Heart left ventricle (tissue), 13 donors: ENCODE results near the gene CDC42SE1.

Source experiments
- CTCF ChIP-seq, 12 donors: fragments of 200-600 bp; sonication (generic) in 4 of 12; IDR thresholded peaks; one replicate each; pipeline versions ENCODE4 v1.5.0 to v1.8.0; 2018 to 2022; ENCODE audit warnings: antibody characterized with exemption in 12 of 12, mild to moderate bottlenecking in 5 of 12
- POLR2A ChIP-seq, 2 donors: fragments of 450-650 bp; IDR thresholded peaks; one replicate each; pipeline ENCODE4 v1.6.1; 2017; ENCODE audit warnings: antibody characterized with exemption in 2 of 2, mild to moderate bottlenecking in 2 of 2, moderate library complexity in 2 of 2
- donor health status: ischemic (EF 13 %, LVEDD 7.1; RV severe dilation, severe dysfunction).
- donor health status: DM: no; HTN: yes; CAD: no.
- donor health status: DM: no; HTN: no; CAD: no.
- donor health status: ischemic (EF 25% LVEDD 6.9; RV normal size, moderate dysfunction).
- donor health status: ischemic (EF 25% LVEDD 5.7; RV mildly dilated, moderate dysfunction).
- donor health status: ischemic (EF 35%, LVEDD 5.7; RV mildly dilated, moderate dysfunction).
- donor health status: nonischemic (EF 11% LVEDD 7.7; RV severe dilation, severe dysfunction).
- donor health status: DM: yes; HTN: yes; CAD: no.
- donor health status: PGD.
- donor health status: ischemic (EF 29% LVEDD 5.4; RV normal size, mild dysfunction).
- donor health status: nonischemic (EF 23%, LVEDD 6.1; RV moderate dilation, normal function).

DNA sequence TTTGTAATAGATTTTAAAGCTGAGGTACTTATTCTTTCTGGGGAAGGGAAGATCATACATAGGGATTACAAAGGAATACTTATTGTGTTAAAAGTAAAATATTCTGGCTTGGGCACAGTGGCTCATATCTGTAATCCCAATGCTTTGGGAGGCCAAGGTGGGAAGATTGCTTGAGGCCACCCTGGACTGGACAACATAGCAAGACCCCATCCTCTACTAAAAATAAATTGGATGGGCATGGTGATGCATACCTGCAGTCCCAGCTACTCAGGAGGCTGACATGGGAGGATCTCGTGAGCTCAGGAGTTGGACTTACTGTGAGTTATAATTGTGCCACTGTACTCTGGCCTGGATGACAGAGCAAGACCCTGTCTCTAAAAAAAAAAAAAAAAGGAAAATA lies 38.7 kb upstream of the CDC42SE1 start:
- TF ChIP-seq CTCF (IDR thresholded peaks at IDR 0.05) (no peak), POLR2A (IDR thresholded peaks at IDR 0.05) (no peak)
